Fibroblast of the conjunctiva (primary cell): Measurements from ENCODE around the gene LPO.

Source experiments
- DNase-seq: peaks from one replicate; pipeline ENCODE4 v3.0.0-alpha.2; 2010; ENCODE audit warnings: low read depth

Gene LPO

GRCh38 chr17:58263773-58264172 lies 25.4 kb downstream of the LPO start:
- DNase-seq, result no peak

GRCh38 chr17:58264407-58265103 lies 26.2 kb downstream of the LPO start:
- DNase-seq, result no peak

- no peak for DNase-seq
These were observed 26.9 kb downstream of the LPO start for GRCh38 chr17:58265271-58265670.

- DNase-seq, result no peak
These were observed 27.8 kb downstream of the LPO start for GRCh38 chr17:58265902-58266875.

- no peak for DNase-seq
These were observed 29.3 kb downstream of the LPO start for GRCh38 chr17:58267347-58268324.

GRCh38 chr17:58268326-58268725 lies 29.9 kb downstream of the LPO start:
- no peak for DNase-seq

- DNase-seq, result no peak
These were observed 30.6 kb downstream of the LPO start for GRCh38 chr17:58268774-58269556.

GRCh38 chr17:58269557-58270291 lies 31.3 kb downstream of the LPO start:
- no peak for DNase-seq

GRCh38 chr17:58270476-58271215 lies 32.3 kb downstream of the LPO start:
- no peak for DNase-seq

- no peak for DNase-seq
These were observed 33.0 kb downstream of the LPO start for GRCh38 chr17:58271216-58271931.

- no peak for DNase-seq
These were observed 34.2 kb downstream of the LPO start for GRCh38 chr17:58272367-58273280.

GRCh38 chr17:58273453-58274104 lies 35.2 kb downstream of the LPO start:
- no peak for DNase-seq

- DNase-seq, result no peak
These were observed 37.0 kb downstream of the LPO start for GRCh38 chr17:58275417-58275816.

GRCh38 chr17:58276423-58276822 lies 38.0 kb downstream of the LPO start:
- no peak for DNase-seq

GRCh38 chr17:58277107-58277801 lies 38.9 kb downstream of the LPO start:
- no peak for DNase-seq

GRCh38 chr17:58277802-58278595 lies 39.6 kb downstream of the LPO start:
- DNase-seq, result no peak
